Stomach smooth muscle (tissue), 2 donors: ENCODE data around the gene MIER1.

Source experiments
- H3K27ac ChIP-seq: one replicate; pipeline ENCODE4 v1.7.0; 2013; ENCODE audit warnings: mild to moderate bottlenecking, low read length, inconsistent platforms
- H3K27me3 ChIP-seq, 2 donors: one replicate each; pipeline ENCODE4 v1.7.0; 2013; ENCODE audit warnings: low read length in 2 of 2; ENCODE audit not compliant: insufficient read depth in 2 of 2, control insufficient read depth in 1 of 2
- H3K36me3 ChIP-seq, 2 donors: one replicate each; pipeline ENCODE4 v1.7.0; 2013; ENCODE audit warnings: low read length in 2 of 2; ENCODE audit not compliant: control insufficient read depth in 2 of 2, insufficient read depth in 2 of 2
- H3K4me1 ChIP-seq: one replicate; pipeline ENCODE4 v1.7.0; 2013; ENCODE audit warnings: low read length; ENCODE audit not compliant: control insufficient read depth, insufficient read depth
- H3K4me3 ChIP-seq, 2 donors: one replicate each; pipeline ENCODE4 v1.7.0; 2013; ENCODE audit warnings: low read length in 2 of 2
- H3K9ac ChIP-seq, 2 donors: one replicate each; pipeline ENCODE4 v1.7.0; 2013; ENCODE audit warnings: low read length in 2 of 2, mild to moderate bottlenecking in 1 of 2
- H3K9me3 ChIP-seq, 2 donors: one replicate each; pipeline ENCODE4 v1.7.0; 2013; ENCODE audit warnings: low read length in 2 of 2; ENCODE audit not compliant: control insufficient read depth in 2 of 2
- donor health status: healthy.
- donor health status: Pancreatic carcinoma.

Gene MIER1

GRCh38 chr1:66937529-66938234, 12.9 kb downstream of the MIER1 start:
- no peaks in the 10 kb centered on the region for H3K27me3 ChIP-seq
- no peak overlapping the region for H3K27ac ChIP-seq
- H3K4me3 ChIP-seq: no peak overlapping the region
- H3K36me3 ChIP-seq: no peaks in the 10 kb centered on the region
- no peaks in the 10 kb centered on the region for H3K4me1 ChIP-seq
- no peak overlapping the region for H3K9ac ChIP-seq
- no peaks in the 10 kb centered on the region for H3K9me3 ChIP-seq

DNA sequence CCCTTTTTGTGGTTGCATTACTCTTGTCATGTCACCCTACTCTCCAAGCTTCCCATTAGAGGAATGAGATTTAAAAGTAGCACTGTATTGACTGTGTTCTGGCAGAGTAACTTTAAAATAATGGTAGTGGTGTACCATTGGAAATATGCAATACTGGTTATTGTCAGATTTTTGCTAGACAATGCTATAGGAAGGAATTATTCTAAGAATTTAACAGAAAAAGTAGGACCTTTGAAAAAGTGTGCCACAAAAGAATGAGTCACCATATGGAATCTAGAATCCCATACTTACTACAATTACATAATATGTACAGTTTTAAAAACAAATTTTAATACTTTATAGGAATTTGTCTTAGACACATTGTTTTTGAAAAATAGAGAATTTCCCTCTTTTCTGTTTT, 13.8 kb downstream of the MIER1 start:
- no peak overlapping the region for H3K9ac ChIP-seq
- H3K4me1 ChIP-seq: no peaks in the 10 kb centered on the region
- H3K36me3 ChIP-seq: no peaks in the 10 kb centered on the region
- no peak overlapping the region for H3K4me3 ChIP-seq
- no peaks in the 10 kb centered on the region for H3K27me3 ChIP-seq
- no peak overlapping the region for H3K27ac ChIP-seq
- H3K9me3 ChIP-seq: no peaks in the 10 kb centered on the region

- H3K9ac ChIP-seq: no peak overlapping the region
- H3K27me3 ChIP-seq: no peaks in the 10 kb centered on the region
- H3K27ac ChIP-seq: no peak overlapping the region
- no peaks in the 10 kb centered on the region for H3K9me3 ChIP-seq
- no peaks in the 10 kb centered on the region for H3K36me3 ChIP-seq
- H3K4me3 ChIP-seq: no peak overlapping the region
- no peaks in the 10 kb centered on the region for H3K4me1 ChIP-seq
These were observed 16.2 kb downstream of the MIER1 start for GRCh38 chr1:66940981-66941380.

DNA sequence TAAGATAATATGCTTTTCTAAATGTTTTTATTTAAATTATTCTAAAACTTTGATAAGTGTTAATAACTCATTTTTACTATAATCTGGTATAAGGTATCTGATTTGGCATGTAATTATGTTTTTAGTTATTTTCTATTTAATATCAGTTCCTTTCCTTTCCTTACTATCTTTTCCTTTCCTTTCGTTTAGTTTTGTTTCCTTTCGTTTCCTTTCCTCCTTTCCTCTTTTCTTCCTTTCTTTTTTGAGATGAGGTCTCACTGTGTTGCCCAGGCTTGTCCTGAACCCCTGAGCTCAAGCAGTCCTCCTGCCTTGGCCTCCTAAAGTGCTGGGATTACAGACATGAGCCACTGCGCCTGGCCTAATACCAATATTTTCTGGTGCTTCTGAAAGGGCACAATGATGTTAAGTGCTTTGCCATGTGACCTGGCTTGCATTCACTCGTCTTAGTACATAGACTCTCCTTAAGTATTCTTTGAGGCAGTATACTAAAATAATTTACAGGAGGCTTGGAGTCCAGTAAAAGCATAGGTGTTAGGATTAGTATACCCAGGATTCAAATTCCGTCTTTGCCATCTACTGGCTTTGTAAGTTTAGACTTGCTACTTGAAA, 18.7 kb downstream of the MIER1 start:
- H3K4me1 ChIP-seq: no peaks in the 10 kb centered on the region

GRCh38 chr1:66944330-66945274, 19.8 kb downstream of the MIER1 start:
- Histone ChIP-seq H3K27me3 (no peaks in the 10 kb centered on the region), H3K9me3 (no peaks in the 10 kb centered on the region), H3K9ac (no peak overlapping the region), H3K36me3 (peaks cover 14 to 16% of the 10 kb centered on the region in 2 donors), H3K27ac (no peak overlapping the region), H3K4me1 (no peaks in the 10 kb centered on the region), H3K4me3 (no peak overlapping the region)

More for the DNA sequence above, 18.7 kb downstream of the MIER1 start:
- no peak overlapping the region for H3K27ac ChIP-seq
- H3K9me3 ChIP-seq: no peaks in the 10 kb centered on the region
- no peak overlapping the region for H3K4me3 ChIP-seq
- no peak overlapping the region for H3K9ac ChIP-seq
- peaks cover 12% of the 10 kb centered on the region in 2 donors for H3K36me3 ChIP-seq
- H3K27me3 ChIP-seq: no peaks in the 10 kb centered on the region

DNA sequence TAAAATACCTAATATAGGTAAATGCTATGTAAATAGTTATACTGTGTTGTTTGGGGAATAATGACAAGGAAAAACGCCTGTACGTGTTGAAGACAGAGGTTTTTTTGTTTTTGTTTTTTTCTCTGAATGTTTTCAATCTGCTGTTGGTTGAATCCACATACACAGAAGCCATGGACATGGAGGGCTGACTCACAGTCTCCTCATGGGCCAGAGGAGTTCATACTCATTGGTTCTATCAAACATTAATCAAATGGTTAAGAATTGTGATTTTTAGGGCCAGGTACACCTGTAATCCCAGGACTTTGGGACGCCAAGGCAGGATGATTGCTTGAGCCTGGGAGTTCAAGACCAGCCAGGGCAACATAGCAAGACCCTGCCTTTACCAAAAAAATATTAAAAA, 20.5 kb downstream of the MIER1 start:
- H3K4me3 ChIP-seq: no peak overlapping the region
- H3K36me3 ChIP-seq: peaks cover 14 to 16% of the 10 kb centered on the region in 2 donors
- H3K4me1 ChIP-seq: no peaks in the 10 kb centered on the region
- no peaks in the 10 kb centered on the region for H3K27me3 ChIP-seq
- H3K27ac ChIP-seq: no peak overlapping the region
- no peaks in the 10 kb centered on the region for H3K9me3 ChIP-seq
- no peak overlapping the region for H3K9ac ChIP-seq

GRCh38 chr1:66947267-66947666, 22.5 kb downstream of the MIER1 start:
- Histone ChIP-seq H3K4me3 (no peak overlapping the region), H3K36me3 (peaks cover 17 to 23% of the 10 kb centered on the region in 2 donors), H3K27ac (no peak overlapping the region), H3K4me1 (no peaks in the 10 kb centered on the region), H3K9me3 (no peaks in the 10 kb centered on the region), H3K9ac (no peak overlapping the region), H3K27me3 (no peaks in the 10 kb centered on the region)

- Histone ChIP-seq H3K27me3 (no peaks in the 10 kb centered on the region), H3K9me3 (no peaks in the 10 kb centered on the region), H3K4me1 (no peaks in the 10 kb centered on the region), H3K27ac (no peak overlapping the region), H3K4me3 (no peak overlapping the region), H3K36me3 (peaks cover 23 to 26% of the 10 kb centered on the region in 2 donors), H3K9ac (no peak overlapping the region)
These were observed 26.7 kb downstream of the MIER1 start for GRCh38 chr1:66951513-66951912.

DNA sequence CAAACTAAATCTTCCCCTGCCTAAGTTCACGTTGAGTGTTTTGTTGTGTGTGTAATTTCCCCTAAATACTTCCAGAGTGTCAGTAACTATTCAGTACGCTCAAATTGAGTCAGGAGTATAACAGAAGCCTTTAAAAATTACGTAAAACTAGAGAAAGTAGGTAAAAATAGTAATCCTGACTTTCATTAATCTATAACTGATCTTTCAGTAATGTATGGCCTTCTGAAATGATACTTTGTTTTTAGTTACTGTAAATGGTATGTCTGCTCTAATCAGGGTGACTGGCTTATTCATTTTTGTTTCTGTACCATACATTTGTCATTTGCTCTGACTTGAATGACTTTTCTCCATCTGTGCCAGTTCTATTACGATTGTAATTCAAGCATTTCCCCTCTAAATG, 29.4 kb downstream of the MIER1 start:
- Histone ChIP-seq H3K27ac (no peak overlapping the region), H3K9me3 (no peaks in the 10 kb centered on the region), H3K4me1 (no peaks in the 10 kb centered on the region), H3K9ac (no peak overlapping the region), H3K36me3 (peaks cover 7 to 22% of the 10 kb centered on the region in 2 donors), H3K27me3 (no peaks in the 10 kb centered on the region), H3K4me3 (no peak overlapping the region)

GRCh38 chr1:66957938-66958337, 33.1 kb downstream of the MIER1 start:
- H3K4me1 ChIP-seq: no peaks in the 10 kb centered on the region
- no peak overlapping the region for H3K27ac ChIP-seq
- H3K27me3 ChIP-seq: no peaks in the 10 kb centered on the region
- H3K9ac ChIP-seq: no peak overlapping the region
- H3K4me3 ChIP-seq: no peak overlapping the region
- H3K36me3 ChIP-seq: peaks cover 4 to 30% of the 10 kb centered on the region in 2 donors
- no peaks in the 10 kb centered on the region for H3K9me3 ChIP-seq
